GM15510 (cell line): ENCODE measurements around the gene MTMR3.

Experiments
- POLR2A ChIP-seq: IDR thresholded peaks from 3 replicates; pipeline ENCODE4 v1.6.1; 2011; ENCODE audit warnings: borderline replicate concordance; ENCODE audit not compliant: insufficient read length; ENCODE audit errors: extremely low read depth

The MTMR3 gene

DNA sequence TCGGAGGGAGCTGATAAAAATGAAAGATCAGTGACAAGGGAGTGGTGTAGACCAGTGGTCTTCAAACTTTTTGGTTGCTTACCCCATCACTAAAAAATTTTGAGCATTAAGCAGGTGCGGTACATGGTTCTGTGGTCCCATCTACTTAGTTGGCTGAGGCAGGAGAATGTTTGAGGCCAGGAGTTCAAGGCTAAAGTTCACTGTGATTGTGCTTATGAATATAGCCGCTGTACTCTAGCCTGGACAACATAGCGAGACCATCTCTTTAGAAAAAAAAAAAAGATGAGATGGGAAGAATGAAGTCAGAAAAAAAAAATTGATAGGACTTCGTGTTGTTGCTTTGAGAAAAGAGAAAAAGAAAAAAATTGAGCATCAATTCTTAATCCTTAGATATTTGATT lies 7.8 kb downstream of the MTMR3 start:
- TF ChIP-seq POLR2A = no peak

DNA sequence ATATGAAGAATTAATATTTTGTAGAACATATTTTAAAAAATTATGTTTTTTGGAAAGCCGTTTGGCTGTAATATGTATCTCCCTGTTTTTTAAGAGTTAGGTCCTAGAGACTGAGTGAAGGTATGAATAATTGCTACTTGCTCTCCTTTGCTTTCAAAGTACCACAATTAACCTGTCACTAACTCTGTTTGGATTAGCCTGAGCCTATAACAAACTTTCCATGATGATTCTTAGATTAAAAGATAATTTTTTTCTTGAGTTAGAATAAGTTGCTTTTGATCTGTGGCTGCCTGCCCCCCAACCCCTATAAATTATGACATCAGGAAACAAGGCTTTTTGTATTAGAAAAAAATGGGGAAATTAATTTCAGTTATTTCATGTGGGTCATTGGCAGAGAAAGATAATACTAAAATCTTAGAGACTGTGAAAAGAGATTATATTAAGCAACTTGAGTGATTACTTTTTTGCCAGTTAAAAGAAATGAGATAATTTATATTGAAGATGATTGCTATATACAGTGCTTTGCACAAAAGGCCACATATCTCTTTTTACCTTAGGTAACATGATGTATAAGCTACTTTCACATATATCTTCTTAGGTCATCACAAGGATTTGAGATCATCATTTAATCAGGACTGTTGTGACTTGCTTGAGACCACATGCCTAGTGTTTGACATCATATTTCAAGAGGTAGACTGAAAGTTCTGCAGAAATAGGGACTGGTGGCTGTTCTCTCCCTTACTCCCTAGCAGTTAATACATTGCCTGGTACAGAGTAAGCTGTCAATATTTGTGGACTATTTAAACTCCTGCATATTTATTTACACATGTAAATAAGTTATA lies 9.6 kb downstream of the MTMR3 start:
- TF ChIP-seq POLR2A = no peak

DNA sequence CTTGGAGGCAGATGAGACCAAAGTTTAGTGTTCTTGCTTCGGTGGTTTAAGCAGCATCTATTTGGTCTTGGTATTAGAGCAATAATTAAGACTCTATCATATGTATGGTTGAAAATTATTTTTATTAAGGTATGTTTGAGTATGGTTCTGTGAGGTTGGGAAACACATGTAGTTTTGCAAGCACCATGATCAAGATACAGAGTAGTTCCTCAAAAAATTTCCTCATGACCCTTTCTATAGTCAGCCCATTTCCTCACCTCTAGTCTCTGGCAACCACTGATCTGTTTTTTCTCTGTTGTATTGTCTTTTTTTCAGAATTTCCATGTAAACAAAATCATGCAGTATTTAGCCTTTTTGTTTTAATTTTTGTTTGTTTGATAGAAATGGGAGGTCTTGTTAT lies 18.4 kb downstream of the MTMR3 start:
- TF ChIP-seq POLR2A = no peak

DNA sequence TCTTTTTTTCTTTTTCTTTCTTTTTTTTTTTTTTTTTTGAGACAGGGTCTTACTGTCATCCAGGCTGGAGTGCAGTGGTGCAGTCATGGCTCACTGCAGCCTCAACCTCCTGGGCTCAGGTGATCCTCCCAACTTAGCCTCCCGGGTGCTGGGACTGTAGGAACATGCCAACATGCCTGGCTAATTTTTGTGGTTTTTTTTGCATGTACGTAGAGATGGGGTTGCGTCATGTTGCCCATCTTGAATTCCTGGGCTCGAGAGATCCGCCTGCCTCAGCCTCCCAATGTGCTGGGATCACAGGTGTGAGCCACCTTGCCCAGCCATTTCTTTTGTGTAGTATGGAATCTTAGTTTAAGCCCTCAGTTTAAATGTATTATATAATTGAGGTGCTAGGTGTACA lies 20.4 kb downstream of the MTMR3 start:
- TF ChIP-seq POLR2A = no peak

DNA sequence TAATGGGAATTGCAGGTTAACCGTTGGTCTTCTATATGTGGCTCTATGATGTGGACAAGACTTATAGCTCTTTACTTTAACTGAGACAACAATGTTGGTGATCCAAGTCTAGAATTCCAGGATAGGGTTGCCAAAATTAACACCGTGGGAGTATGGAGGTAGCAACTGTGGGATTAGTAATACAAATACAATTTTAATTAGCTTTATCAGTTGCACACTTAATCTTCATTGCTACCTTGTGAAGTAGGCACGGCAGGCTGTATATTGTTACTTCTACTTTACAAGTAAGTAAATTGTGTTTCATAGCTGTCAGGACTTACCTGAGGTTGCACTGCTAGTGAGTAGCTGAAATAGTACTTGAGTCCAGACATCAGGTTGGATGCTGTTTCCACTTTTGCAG lies 21.0 kb downstream of the MTMR3 start:
- no peak for TF ChIP-seq POLR2A

DNA sequence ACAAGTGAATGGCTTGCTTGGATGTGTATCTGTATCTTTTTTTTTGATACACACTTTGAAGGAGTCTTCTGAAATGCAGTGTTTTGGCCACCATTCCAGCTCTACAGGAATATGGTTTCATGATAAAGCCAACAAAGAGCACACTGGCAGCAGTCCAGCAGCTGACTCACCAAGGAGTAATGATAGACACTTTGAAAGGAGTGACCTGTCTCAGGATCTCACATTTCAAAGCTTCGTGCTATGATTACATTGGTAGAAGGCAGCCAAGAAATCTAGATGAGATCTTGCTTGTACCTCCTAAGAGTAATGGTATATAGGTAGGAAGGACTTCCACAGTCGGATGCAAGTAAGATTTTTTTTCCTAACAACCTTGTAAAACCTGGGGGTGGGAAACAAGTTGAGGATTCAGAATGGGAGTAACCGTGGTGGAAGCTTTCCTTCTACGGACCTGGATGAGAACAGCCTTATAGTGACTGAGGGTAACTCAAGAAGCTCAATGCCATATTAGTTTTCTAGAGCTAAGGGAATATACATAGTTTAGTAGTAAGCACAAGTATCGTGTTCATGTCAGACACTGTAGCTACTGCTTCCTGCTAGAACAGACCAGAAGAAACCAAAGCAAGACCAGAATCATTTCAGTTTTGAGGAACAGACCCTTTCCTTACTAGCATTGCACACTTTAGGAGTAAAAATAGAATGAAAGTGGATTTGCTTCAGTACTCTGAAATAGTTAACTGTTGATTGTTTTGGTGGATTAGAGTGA lies 25.0 kb downstream of the MTMR3 start:
- no peak for TF ChIP-seq POLR2A

DNA sequence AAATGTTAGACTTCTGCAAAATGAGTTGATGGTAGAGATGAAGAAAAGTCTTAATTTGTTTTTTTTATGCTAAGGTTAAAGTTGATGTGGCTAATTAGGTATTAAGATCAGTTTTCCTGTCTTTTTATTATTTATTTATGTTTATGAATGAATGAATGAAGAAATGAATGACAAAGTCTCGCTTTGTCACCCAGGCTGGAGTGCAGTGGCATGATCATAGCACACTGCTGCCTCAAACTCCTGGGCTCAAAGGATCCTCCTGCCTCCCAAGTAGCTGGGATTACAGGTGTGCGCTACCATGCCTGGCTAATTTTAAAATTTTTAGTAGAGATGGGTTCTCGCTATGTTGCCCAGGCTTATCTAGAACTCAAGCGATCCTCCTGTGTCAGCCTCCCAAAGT lies 29.2 kb downstream of the MTMR3 start:
- no peak for TF ChIP-seq POLR2A

DNA sequence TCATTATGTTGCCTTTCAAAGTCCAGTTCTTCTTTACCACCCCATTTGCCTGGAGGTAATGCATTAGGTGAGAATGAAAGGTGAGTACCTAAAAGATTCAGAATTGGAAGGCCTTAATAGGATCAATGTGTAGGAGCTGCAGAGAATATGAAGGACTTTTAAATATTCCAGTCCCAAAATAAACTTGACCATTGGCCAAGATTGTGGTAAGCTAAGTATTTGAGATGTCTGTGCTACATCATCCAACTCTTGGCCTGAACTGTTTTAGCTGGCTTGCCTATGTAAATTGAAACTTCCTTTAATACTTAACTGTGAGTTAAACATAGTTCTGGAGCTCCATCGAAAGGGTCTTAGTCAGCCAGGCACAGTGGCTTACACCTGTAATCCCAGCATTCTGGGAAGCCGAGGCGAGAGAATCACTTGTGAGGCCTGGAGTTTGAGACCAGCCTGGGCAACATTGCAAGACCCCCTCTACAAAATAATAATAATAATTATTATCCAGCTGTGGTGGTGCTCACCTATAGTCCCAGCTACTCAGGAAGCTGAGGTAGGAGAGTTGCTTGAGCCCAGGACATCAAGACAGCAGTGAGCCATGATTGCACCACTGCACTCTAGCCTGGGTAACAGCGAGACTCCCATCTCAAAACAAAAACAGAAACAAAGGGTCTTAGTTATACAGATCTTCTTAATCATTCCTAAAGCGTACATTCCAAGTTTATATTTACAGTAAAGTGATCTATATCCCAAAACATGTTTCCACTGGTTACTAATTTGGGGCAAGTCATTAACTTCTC lies 29.8 kb downstream of the MTMR3 start:
- TF ChIP-seq POLR2A = no peak

DNA sequence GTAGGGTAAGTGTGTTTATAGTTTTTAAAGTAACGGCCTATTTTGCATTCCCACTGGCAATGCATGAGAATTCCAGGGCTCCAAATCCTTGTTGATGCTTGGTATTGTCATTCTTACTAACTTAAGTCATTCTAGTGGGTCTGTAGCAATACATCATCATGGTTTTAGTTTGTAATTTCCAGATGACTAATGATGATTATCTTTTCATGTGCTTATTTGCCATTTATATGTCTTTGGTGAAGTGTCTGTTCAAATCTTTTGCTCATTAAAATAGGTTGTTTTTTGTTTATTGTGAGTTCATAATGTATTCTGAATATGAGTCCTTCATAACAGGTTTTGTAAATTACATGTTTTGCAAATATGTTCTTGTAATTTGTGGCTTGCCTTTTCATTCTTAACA lies 31.2 kb downstream of the MTMR3 start:
- TF ChIP-seq POLR2A = no peak

DNA sequence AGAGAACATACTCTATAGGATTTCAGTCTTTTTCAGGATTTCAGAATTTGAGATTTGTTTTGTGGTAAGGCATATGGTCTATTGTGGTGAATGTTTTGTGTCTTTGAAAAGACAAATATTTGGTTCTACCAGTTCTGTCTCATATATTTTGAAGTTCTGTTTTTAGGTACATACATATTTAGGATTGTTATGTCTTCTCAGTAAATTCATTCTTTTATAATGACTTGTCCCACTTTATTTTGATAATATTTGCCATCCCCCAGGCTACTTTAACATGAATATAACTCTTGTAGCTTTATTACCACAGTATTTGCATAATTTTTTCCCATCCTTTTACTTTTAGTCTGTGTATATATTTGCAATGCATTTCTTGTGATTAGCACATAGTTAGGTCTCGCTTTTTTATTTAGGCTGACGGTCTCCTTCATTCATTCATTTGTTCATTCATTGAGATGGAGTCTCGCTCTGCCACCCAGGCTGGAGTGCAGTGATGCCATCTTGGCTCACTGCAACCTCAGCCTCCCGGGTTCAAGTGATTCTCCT lies 32.1 kb downstream of the MTMR3 start:
- no peak for TF ChIP-seq POLR2A

DNA sequence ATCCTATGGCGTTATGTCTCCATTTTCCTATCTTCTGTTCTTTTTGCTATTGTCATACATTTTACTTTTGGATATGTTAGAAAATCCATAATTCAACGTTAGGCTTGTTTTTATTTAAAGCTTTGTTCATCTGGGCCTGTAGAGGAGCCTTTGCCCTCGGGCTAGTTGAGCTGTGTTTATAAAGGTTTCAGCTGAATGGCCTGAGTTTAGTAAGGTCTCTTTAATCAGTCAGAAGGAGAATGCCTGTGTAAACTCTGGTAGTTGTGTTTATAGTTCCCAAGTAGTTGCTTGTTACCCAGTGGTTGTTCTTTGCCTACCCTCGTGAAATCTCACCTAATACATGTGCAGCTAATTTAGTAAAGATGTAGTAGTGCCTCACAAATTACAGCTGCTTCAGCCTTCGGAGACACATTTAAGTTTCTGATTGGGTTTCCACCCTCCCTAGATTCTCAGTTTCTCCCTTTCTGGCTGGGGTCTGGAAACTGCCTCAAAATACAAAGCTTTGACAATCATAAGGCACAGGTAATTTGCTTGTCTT lies 33.1 kb downstream of the MTMR3 start:
- TF ChIP-seq POLR2A = no peak

DNA sequence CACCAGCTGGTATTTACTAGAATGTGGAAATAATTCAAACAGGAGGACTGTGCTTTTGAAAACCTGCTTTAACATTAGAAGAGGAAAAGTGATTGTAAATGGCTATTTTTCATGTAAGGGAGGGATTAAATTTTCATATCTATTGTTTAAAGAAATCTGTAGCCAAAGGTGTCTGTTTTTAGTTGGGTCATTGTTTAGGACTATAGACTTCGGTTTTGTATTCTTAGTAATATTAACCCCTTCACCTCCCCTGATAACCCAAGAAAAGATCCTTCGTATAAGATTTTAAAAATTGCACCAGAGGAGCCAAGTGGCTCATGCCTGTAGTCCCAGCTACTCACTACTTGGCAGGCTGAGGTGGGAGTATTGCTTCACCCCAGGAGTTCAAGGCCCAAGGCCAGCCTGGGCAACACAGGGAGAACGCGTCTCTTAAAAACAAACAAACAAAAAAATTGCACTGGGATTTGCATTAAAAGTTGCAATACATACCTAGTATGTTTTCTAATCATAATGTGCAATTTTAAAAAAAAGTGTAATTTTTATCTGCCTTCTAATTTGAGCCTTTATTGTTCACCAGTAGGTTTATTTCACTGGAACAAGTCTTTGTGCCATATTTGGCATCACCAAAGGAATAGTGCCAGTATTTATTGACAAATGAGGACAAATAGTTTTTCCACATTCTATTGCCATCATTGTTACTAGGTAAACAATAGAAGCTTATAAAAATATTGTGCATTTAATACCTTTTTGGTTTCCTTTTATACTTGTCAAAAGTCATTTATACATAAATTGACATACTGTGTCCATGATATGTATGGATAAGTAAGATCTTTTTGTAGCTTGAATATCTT lies 34.3 kb downstream of the MTMR3 start:
- TF ChIP-seq POLR2A = no peak

DNA sequence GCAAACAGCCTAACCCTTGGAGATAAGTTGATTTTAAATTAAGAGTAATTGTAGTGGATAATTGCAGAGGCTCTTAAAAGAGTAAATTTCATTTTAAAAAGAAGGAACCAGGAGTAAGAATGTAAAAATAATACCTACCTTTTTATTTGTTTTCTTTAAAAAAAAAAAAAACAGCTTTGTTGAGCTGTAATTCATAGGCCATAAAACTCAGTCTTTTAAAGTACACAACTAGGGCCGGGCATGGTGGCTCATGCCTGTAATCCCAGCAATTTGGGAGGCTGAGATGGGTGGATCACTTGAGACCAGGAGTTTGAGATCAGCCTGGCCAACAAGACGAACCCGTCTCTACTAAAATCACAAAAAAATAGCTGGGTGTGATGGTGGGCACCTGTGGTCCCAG lies 42.4 kb downstream of the MTMR3 start:
- TF ChIP-seq POLR2A = no peak

DNA sequence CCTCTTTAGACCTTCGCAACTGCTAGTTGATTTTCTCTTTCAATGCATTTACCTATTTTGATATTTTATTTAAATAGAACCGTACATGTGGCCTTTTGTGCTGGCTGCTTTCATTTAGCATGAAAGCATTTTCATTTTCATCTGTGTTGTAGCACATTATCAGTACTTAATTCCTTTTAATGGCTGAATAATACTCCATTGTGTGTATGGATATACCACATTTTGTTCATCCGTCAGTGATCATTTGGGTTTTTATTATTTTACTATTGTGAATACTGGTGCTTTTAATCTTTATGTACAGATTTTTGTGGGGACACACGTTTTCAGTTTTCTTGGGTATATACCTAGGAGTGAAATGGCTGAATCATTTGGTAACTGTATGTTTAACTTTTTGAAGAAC lies 43.1 kb downstream of the MTMR3 start:
- TF ChIP-seq POLR2A = no peak
